HepG2 (cell line): ENCODE measurements around the gene WDR31. TPM values are rescaled to one million over a fixed set of nuclear protein-coding genes. Genes with fewer than 3 reads are reported as not detected.

Experiments used
- ATM ChIP-seq: fragments of 450-650 bp; IDR thresholded peaks from 2 replicates; pipeline ENCODE4 v1.7.1; 2017; ENCODE audit warnings: mild to moderate bottlenecking, borderline replicate concordance
- CBX2 ChIP-seq, 2 experiments: fragments of 200-600 bp in 1 of 2; sonication (generic); formaldehyde crosslinking in 1 of 2; IDR thresholded peaks; 2 replicates each; pipeline versions ENCODE4 v1.7.0 to v1.8.1; 2018 to 2022; ENCODE audit warnings: low read depth in 2 of 2, low read length in 1 of 2, mild to moderate bottlenecking in 1 of 2, missing genetic modification reagents in 1 of 2
- ELF3 ChIP-seq: IDR thresholded peaks from 2 replicates; pipeline ENCODE4 v1.6.1; 2016; ENCODE audit warnings: missing genetic modification reagents, missing compliant biosample characterization
- HHEX ChIP-seq: IDR thresholded peaks from 2 replicates; pipeline ENCODE4 v1.6.1; 2016; ENCODE audit warnings: control low read depth
- JUND ChIP-seq: sonication (generic); formaldehyde crosslinking; IDR thresholded peaks from 2 replicates; pipeline ENCODE4 v1.8.0; 2022; ENCODE audit warnings: mild to moderate bottlenecking, missing genetic modification reagents
- KDM4B ChIP-seq: sonication (generic); formaldehyde crosslinking; IDR thresholded peaks from 2 replicates; pipeline ENCODE4 v1.4.0; 2020; ENCODE audit warnings: missing genetic modification reagents
- KLF6 ChIP-seq: IDR thresholded peaks from 2 replicates; pipeline ENCODE4 v1.8.0; 2016; ENCODE audit warnings: missing biosample characterization, missing genetic modification reagents
- MIER3 ChIP-seq: IDR thresholded peaks from 2 replicates; pipeline ENCODE4 v1.6.1; 2016; ENCODE audit warnings: missing compliant biosample characterization, borderline replicate concordance
- NFIC ChIP-seq: IDR thresholded peaks from 2 replicates; pipeline ENCODE4 v1.6.1; 2012; ENCODE audit warnings: mild to moderate bottlenecking, low read length, inconsistent platforms
- POLR2A ChIP-seq, 2 experiments: IDR thresholded peaks; 2 replicates each; pipeline ENCODE4 v1.6.1; 2011; ENCODE audit warnings: low read depth in 2 of 2, low read length in 2 of 2, mild to moderate bottlenecking in 1 of 2, moderate library complexity in 1 of 2; ENCODE audit not compliant: insufficient read depth in 1 of 2
- SUZ12 ChIP-seq: fragments of 150-350 bp; IDR thresholded peaks from 2 replicates; pipeline ENCODE4 v1.6.1; 2014; ENCODE audit warnings: low read depth, low read length
- ZC3H4 ChIP-seq: sonication (generic); formaldehyde crosslinking; IDR thresholded peaks from 2 replicates; pipeline ENCODE4 v1.4.0; 2020; ENCODE audit warnings: missing genetic modification reagents, borderline replicate concordance
- ZEB1 ChIP-seq: IDR thresholded peaks from 2 replicates; pipeline ENCODE4 v1.6.1; 2012; ENCODE audit warnings: mild to moderate bottlenecking, low read depth, inconsistent platforms; ENCODE audit not compliant: insufficient replicate concordance
- ZMYM2 ChIP-seq: sonication (generic); formaldehyde crosslinking; IDR thresholded peaks from 2 replicates; pipeline ENCODE4 v1.8.0; 2022; ENCODE audit warnings: mild to moderate bottlenecking, missing genetic modification reagents
- ZNF138 ChIP-seq: sonication (generic); formaldehyde crosslinking; IDR thresholded peaks from 2 replicates; pipeline ENCODE4 v1.5.0; 2020; ENCODE audit warnings: mild to moderate bottlenecking, low read depth, missing genetic modification reagents
- ZNF431 ChIP-seq: sonication (generic); formaldehyde crosslinking; IDR thresholded peaks from 2 replicates; pipeline ENCODE4 v1.9.0; 2022; ENCODE audit warnings: missing genetic modification reagents, low read depth, mild to moderate bottlenecking, borderline replicate concordance
- ZNF570 ChIP-seq: sonication (generic); formaldehyde crosslinking; IDR thresholded peaks from 2 replicates; pipeline ENCODE4 v1.4.0; 2020; ENCODE audit warnings: mild to moderate bottlenecking, missing genetic modification reagents, borderline replicate concordance
- ZNF616 ChIP-seq: sonication (generic); formaldehyde crosslinking; IDR thresholded peaks from 2 replicates; pipeline ENCODE4 v1.5.0; 2020; ENCODE audit warnings: low read depth, mild to moderate bottlenecking, missing genetic modification reagents
- ZNF660 ChIP-seq: sonication (generic); formaldehyde crosslinking; IDR thresholded peaks from 2 replicates; pipeline ENCODE4 v1.5.1; 2020; ENCODE audit warnings: mild to moderate bottlenecking, low read depth, missing genetic modification reagents, borderline replicate concordance
- ZNF782 ChIP-seq: sonication (generic); formaldehyde crosslinking; IDR thresholded peaks from 2 replicates; pipeline ENCODE4 v1.4.0; 2020; ENCODE audit warnings: missing genetic modification reagents, mild to moderate bottlenecking, borderline replicate concordance
- ZNF839 ChIP-seq: sonication (generic); formaldehyde crosslinking; IDR thresholded peaks from 2 replicates; pipeline ENCODE4 v1.4.0; 2020; ENCODE audit warnings: missing genetic modification reagents, mild to moderate bottlenecking, borderline replicate concordance
- ZNF891 ChIP-seq: sonication (generic); formaldehyde crosslinking; IDR thresholded peaks from 2 replicates; pipeline ENCODE4 v1.5.0; 2020; ENCODE audit warnings: mild to moderate bottlenecking, missing genetic modification reagents
- ZSCAN21 ChIP-seq: sonication (generic); formaldehyde crosslinking; IDR thresholded peaks from 2 replicates; pipeline ENCODE4 v1.8.0; 2022; ENCODE audit warnings: mild to moderate bottlenecking, missing genetic modification reagents, moderate library complexity, borderline replicate concordance
- polyA plus RNA-seq, 8 experiments: library from polyadenylated mRNA; depleted of rRNA in 3 of 8; stranded (reverse) in 7 of 8; unstranded in 1 of 8; fragments of >200 nt; fragmentation: Illumina TruSeq in 4 of 8; extraction: Trizol in 4 of 8; gene quantifications; 2 replicates each; pipeline versions ENCODE4 v1.2.1 to v1.2.3, GENCODE V29; 2011 to 2016; ENCODE audit warnings: low read depth in 4 of 8, missing spikeins in 1 of 8, mixed read lengths in 1 of 8; ENCODE audit not compliant: insufficient read depth in 1 of 8
- total RNA-seq, 5 experiments: library from RNA; depleted of rRNA; stranded (reverse); fragments of >200 nt; fragmentation: Illumina TruSeq; extraction: Trizol; gene quantifications; 2 replicates each; pipeline ENCODE4 v1.2.3, GENCODE V29; 2016; ENCODE audit warnings: low read depth in 1 of 5
- TF ChIP-seq, protein P1 (sequence below): sonication (generic); formaldehyde crosslinking; IDR thresholded peaks from 2 replicates; pipeline ENCODE4 v1.5.1; 2020; ENCODE audit warnings: missing genetic modification reagents, mild to moderate bottlenecking, borderline replicate concordance
- TF ChIP-seq, protein P2 (sequence below): IDR thresholded peaks from 2 replicates; pipeline ENCODE4 v1.6.1; 2016; ENCODE audit warnings: low read depth
- TF ChIP-seq, protein P3 (sequence below): sonication (generic); formaldehyde crosslinking; IDR thresholded peaks from 2 replicates; pipeline ENCODE4 v1.8.1; 2023; ENCODE audit warnings: mild to moderate bottlenecking, missing genetic modification reagents

Gene WDR31
- total and polyA plus RNA-seq, 2 of the 13 experiments (the other 11 are each of a cell fraction or from before 2014, with no cell fraction given), result 0.33 to 1.7 TPM

DNA sequence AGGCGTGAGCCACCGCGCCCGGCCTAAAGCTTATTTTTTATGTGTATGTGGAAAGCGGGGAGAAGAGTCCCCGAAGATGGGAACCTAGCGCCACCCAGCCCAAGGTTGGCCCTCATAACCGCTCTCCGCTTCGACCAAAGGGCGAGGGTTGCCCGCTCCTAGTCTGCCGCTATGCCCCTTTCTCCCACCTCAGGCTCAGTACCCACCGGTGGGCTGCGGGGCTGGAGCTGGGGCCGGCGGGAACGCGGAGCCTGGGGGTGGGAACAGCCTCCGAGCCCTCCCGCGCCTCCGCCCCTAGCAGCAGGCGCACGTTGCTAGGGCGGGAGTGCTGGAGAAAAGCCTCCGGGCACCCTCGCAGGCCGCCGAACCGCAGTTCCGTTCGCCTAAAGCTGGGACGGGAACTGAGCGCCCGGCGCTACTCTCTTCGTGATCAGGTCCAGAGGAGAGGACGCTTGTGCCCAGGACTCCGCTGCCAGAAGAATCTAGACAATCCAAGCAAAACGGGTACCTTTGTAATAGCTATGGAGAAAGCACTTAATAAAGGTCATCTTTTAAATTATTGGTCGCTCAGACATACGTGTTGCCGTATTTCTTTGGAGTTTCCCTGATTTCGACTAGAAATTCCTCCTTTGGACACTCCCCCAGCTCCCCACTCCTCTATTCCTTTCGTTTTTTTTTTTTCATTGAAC is at the start of gene WDR31 (continued):
- peak; percentile 52 to 84; a peak in 3 of 4 replicates for TF ChIP-seq POLR2A (IDR thresholded peaks at IDR 0.05; ENCODE audit: insufficient read depth in 1 of 2, low read depth in 2 of 2, low read length in 2 of 2)
- peak; percentile 75 for TF ChIP-seq ELF3 (CRISPR knock-in tag)
- no peak for TF ChIP-seq ZNF839
- TF ChIP-seq NFIC, result no peak
- TF ChIP-seq ZMYM2 (CRISPR knock-in tag), result peak; percentile 64; the same call in 1 of the 2 replicates
- TF ChIP-seq HHEX (CRISPR knock-in tag), result no peak
- TF ChIP-seq ZEB1, result peak; percentile 76
- TF ChIP-seq ZNF660 (CRISPR knock-in tag), result no peak
- TF ChIP-seq MIER3 (CRISPR knock-in tag), result peak; percentile 82; the same call in 1 of the 2 replicates
- TF ChIP-seq CBX2 (IDR thresholded peaks at IDR 0.05; ENCODE audit: low read depth, low read length), result no peak
- TF ChIP-seq CBX2 (CRISPR knock-in tag; IDR thresholded peaks at IDR 0.05; ENCODE audit: low read depth), result no peak
- TF ChIP-seq KDM4B (CRISPR knock-in tag), result peak; percentile 76; the same call in 1 of the 2 replicates
- TF ChIP-seq, protein P1, sequence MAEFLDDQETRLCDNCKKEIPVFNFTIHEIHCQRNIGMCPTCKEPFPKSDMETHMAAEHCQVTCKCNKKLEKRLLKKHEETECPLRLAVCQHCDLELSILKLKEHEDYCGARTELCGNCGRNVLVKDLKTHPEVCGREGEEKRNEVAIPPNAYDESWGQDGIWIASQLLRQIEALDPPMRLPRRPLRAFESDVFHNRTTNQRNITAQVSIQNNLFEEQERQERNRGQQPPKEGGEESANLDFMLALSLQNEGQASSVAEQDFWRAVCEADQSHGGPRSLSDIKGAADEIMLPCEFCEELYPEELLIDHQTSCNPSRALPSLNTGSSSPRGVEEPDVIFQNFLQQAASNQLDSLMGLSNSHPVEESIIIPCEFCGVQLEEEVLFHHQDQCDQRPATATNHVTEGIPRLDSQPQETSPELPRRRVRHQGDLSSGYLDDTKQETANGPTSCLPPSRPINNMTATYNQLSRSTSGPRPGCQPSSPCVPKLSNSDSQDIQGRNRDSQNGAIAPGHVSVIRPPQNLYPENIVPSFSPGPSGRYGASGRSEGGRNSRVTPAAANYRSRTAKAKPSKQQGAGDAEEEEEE (CRISPR knock-in tag), result no peak
- TF ChIP-seq, protein P2, sequence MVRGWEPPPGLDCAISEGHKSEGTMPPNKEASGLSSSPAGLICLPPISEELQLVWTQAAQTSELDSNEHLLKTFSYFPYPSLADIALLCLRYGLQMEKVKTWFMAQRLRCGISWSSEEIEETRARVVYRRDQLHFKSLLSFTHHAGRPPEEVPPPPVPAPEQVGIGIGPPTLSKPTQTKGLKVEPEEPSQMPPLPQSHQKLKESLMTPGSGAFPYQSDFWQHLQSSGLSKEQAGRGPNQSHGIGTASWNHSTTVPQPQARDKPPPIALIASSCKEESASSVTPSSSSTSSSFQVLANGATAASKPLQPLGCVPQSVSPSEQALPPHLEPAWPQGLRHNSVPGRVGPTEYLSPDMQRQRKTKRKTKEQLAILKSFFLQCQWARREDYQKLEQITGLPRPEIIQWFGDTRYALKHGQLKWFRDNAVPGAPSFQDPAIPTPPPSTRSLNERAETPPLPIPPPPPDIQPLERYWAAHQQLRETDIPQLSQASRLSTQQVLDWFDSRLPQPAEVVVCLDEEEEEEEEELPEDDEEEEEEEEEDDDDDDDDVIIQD, result peak; percentile 75
- TF ChIP-seq ATM, result no peak
- TF ChIP-seq ZNF138 (CRISPR knock-in tag), result no peak
- TF ChIP-seq, protein P3, sequence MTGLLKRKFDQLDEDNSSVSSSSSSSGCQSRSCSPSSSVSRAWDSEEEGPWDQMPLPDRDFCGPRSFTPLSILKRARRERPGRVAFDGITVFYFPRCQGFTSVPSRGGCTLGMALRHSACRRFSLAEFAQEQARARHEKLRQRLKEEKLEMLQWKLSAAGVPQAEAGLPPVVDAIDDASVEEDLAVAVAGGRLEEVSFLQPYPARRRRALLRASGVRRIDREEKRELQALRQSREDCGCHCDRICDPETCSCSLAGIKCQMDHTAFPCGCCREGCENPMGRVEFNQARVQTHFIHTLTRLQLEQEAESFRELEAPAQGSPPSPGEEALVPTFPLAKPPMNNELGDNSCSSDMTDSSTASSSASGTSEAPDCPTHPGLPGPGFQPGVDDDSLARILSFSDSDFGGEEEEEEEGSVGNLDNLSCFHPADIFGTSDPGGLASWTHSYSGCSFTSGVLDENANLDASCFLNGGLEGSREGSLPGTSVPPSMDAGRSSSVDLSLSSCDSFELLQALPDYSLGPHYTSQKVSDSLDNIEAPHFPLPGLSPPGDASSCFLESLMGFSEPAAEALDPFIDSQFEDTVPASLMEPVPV (CRISPR knock-in tag), result peak; percentile 76; the same call in 1 of the 2 replicates
- peak; percentile 73; the same call in 1 of the 2 replicates for TF ChIP-seq ZNF431 (CRISPR knock-in tag)
- peak; percentile 90; the same call in 1 of the 2 replicates for TF ChIP-seq ZSCAN21 (CRISPR knock-in tag)
- no peak for TF ChIP-seq ZNF570
- TF ChIP-seq JUND (CRISPR knock-in tag), result peak; percentile 54; the same call in 1 of the 2 replicates
- TF ChIP-seq ZNF782, result peak; percentile 68; the same call in 1 of the 2 replicates
- TF ChIP-seq ZC3H4 (CRISPR knock-in tag), result no peak
- TF ChIP-seq ZNF891 (CRISPR knock-in tag), result 0 out of 2 replicates have a peak, but pooled peaks have one; percentile 45
- TF ChIP-seq ZNF616 (CRISPR knock-in tag), result no peak
- peak; percentile 87 for TF ChIP-seq KLF6 (CRISPR knock-in tag)
- TF ChIP-seq SUZ12, result no peak
